Measurements from ENCODE around the gene TMEM106B.

DNA sequence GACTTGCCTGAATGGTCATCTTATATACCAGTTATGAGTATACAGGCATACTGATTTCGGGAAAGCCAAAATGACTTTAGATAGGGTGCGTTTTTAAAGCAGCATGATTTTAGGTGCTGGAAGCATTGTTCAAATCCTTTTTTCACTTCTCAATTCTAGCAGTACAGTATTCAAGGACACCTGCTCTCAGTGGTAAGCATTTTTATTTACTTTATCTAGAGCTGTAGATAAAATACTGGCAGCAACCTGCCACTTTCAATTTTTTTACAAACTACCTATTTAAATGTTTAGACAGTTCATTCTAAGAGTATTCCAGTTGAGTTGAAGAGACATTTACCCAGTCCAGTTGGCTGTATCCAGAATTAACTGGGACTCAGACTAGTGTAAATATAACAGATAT is 33.6 kb downstream of the TMEM106B start:
- TF ChIP-seq, protein P1, sequence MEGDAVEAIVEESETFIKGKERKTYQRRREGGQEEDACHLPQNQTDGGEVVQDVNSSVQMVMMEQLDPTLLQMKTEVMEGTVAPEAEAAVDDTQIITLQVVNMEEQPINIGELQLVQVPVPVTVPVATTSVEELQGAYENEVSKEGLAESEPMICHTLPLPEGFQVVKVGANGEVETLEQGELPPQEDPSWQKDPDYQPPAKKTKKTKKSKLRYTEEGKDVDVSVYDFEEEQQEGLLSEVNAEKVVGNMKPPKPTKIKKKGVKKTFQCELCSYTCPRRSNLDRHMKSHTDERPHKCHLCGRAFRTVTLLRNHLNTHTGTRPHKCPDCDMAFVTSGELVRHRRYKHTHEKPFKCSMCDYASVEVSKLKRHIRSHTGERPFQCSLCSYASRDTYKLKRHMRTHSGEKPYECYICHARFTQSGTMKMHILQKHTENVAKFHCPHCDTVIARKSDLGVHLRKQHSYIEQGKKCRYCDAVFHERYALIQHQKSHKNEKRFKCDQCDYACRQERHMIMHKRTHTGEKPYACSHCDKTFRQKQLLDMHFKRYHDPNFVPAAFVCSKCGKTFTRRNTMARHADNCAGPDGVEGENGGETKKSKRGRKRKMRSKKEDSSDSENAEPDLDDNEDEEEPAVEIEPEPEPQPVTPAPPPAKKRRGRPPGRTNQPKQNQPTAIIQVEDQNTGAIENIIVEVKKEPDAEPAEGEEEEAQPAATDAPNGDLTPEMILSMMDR (IDR thresholded peaks at IDR 0.05; ENCODE audit: insufficient read depth, low read length), result no peak
- TF ChIP-seq REST (IDR thresholded peaks at IDR 0.05; ENCODE audit: insufficient replicate concordance, low read depth), result no peak
- TF ChIP-seq POLR2AphosphoS5 (IDR thresholded peaks at IDR 0.05; ENCODE audit: low read depth), result no peak
- no peak for TF ChIP-seq GABPA (IDR thresholded peaks at IDR 0.05; ENCODE audit: low read depth)
